ENCODE data around the gene PPP1R13L. TPM values are rescaled to one million over a fixed set of nuclear protein-coding genes. Genes with fewer than 3 reads are reported as not detected.

PPP1R13L gene
- total and polyA plus RNA-seq, 2 donors (not counting 1 experiment from before 2014, with no cell fraction given) = 3.0 to 5.8 TPM

DNA sequence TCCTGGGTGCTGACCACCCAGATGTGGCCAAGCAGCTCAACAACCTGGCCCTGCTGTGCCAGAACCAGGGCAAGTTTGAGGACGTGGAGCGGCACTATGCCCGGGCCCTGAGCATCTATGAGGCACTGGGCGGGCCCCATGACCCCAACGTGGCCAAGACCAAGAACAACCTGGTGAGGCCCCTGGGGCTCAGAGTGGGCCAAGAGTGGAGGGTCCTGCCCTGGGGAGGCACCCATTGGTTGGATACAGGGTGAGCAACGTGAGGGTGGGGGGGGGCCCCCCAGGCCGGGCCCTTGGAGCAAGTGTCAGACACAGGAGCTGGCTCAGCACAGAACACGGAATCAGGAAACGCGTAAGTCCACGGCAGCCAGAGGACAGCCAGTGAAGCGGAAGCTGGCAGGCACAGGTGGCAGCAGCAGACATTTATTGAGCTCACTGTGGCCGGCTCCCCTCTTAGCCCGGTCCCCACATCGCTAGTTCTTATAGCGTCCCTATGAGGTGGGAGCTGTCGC, 55.4 kb downstream of the PPP1R13L start:
- no peaks in the 10 kb centered on the region for H4K20me1 ChIP-seq (ENCODE audit: control insufficient read depth, extremely low read depth, insufficient read depth, low read length)
- no peaks in the 10 kb centered on the region for H3K9me3 ChIP-seq (ENCODE audit: control insufficient read depth, insufficient read depth, low read depth, low read length)
- no peak overlapping the region for H3K4me2 ChIP-seq (ENCODE audit: extremely low read depth, insufficient read depth, low read length)
- no peaks in the 10 kb centered on the region for H3K27me3 ChIP-seq (ENCODE audit: control insufficient read depth, insufficient read depth, low read length)
- no peak overlapping the region for H3K4me3 ChIP-seq (replicated peaks in 1 of 4; ENCODE audit: control extremely low read depth in 1 of 4, insufficient read depth in 1 of 4, low read depth in 3 of 4, low read length in 4 of 4)
- H3K27ac ChIP-seq (ENCODE audit: insufficient read depth, low read length) = no peak overlapping the region
- TF ChIP-seq EZH2 (IDR thresholded peaks at IDR 0.05; ENCODE audit: low read length, missing control alignments) = no peak
- TF ChIP-seq, protein P1, sequence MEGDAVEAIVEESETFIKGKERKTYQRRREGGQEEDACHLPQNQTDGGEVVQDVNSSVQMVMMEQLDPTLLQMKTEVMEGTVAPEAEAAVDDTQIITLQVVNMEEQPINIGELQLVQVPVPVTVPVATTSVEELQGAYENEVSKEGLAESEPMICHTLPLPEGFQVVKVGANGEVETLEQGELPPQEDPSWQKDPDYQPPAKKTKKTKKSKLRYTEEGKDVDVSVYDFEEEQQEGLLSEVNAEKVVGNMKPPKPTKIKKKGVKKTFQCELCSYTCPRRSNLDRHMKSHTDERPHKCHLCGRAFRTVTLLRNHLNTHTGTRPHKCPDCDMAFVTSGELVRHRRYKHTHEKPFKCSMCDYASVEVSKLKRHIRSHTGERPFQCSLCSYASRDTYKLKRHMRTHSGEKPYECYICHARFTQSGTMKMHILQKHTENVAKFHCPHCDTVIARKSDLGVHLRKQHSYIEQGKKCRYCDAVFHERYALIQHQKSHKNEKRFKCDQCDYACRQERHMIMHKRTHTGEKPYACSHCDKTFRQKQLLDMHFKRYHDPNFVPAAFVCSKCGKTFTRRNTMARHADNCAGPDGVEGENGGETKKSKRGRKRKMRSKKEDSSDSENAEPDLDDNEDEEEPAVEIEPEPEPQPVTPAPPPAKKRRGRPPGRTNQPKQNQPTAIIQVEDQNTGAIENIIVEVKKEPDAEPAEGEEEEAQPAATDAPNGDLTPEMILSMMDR (conservative IDR thresholded peaks at IDR 0.05 in 1 of 2, IDR thresholded peaks at IDR 0.05 in 1 of 2; ENCODE audit: low read depth in 1 of 2, low read length in 2 of 2) = no peak
- H3K79me2 ChIP-seq (ENCODE audit: control insufficient read depth, insufficient read depth, low read length) = no peaks in the 10 kb centered on the region
- no peaks in the 10 kb centered on the region for H3K4me1 ChIP-seq (ENCODE audit: control insufficient read depth, extremely low read depth, insufficient read depth, low read length)
- H3K36me3 ChIP-seq (ENCODE audit: control insufficient read depth, insufficient read depth, low read length) = peaks cover 20% of the 10 kb centered on the region
- no peak overlapping the region for H2AFZ ChIP-seq (ENCODE audit: low read length)
- no peak for DNase-seq (ENCODE audit: low read depth in 2 of 2)
- no peak overlapping the region for H3K9ac ChIP-seq (ENCODE audit: insufficient read depth, low read length)

DNA sequence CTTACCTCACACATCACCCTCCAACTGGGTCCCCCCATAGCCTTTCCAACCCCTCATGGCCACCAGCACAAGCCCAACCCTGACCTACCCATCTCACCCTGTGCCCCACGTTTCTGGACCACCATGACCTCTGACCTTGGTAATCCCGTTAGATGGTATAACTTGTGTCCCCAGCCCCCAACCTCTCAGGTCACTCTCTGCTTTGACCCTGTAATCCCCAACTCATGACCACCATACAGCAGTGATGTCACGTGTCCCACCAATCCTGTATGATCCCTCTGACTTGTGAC, 55.8 kb downstream of the PPP1R13L start:
- H3K27me3 ChIP-seq (ENCODE audit: control insufficient read depth, insufficient read depth, low read length) = no peaks in the 10 kb centered on the region
- no peak for TF ChIP-seq EZH2 (IDR thresholded peaks at IDR 0.05; ENCODE audit: low read length, missing control alignments)
- TF ChIP-seq, protein P1 (conservative IDR thresholded peaks at IDR 0.05 in 1 of 2, IDR thresholded peaks at IDR 0.05 in 1 of 2; ENCODE audit: low read depth in 1 of 2, low read length in 2 of 2) = no peak
- no peak overlapping the region for H3K4me3 ChIP-seq (replicated peaks in 1 of 4; ENCODE audit: control extremely low read depth in 1 of 4, insufficient read depth in 1 of 4, low read depth in 3 of 4, low read length in 4 of 4)
- H2AFZ ChIP-seq (ENCODE audit: low read length) = no peak overlapping the region
- H3K27ac ChIP-seq (ENCODE audit: insufficient read depth, low read length) = no peak overlapping the region
- no peak overlapping the region for H3K9ac ChIP-seq (ENCODE audit: insufficient read depth, low read length)
- no peaks in the 10 kb centered on the region for H3K9me3 ChIP-seq (ENCODE audit: control insufficient read depth, insufficient read depth, low read depth, low read length)
- no peak overlapping the region for H3K4me2 ChIP-seq (ENCODE audit: extremely low read depth, insufficient read depth, low read length)
- DNase-seq (ENCODE audit: low read depth in 2 of 2) = no peak
- no peaks in the 10 kb centered on the region for H3K79me2 ChIP-seq (ENCODE audit: control insufficient read depth, insufficient read depth, low read length)
- no peaks in the 10 kb centered on the region for H4K20me1 ChIP-seq (ENCODE audit: control insufficient read depth, extremely low read depth, insufficient read depth, low read length)
- peaks cover 17% of the 10 kb centered on the region for H3K36me3 ChIP-seq (ENCODE audit: control insufficient read depth, insufficient read depth, low read length)
- no peaks in the 10 kb centered on the region for H3K4me1 ChIP-seq (ENCODE audit: control insufficient read depth, extremely low read depth, insufficient read depth, low read length)

DNA sequence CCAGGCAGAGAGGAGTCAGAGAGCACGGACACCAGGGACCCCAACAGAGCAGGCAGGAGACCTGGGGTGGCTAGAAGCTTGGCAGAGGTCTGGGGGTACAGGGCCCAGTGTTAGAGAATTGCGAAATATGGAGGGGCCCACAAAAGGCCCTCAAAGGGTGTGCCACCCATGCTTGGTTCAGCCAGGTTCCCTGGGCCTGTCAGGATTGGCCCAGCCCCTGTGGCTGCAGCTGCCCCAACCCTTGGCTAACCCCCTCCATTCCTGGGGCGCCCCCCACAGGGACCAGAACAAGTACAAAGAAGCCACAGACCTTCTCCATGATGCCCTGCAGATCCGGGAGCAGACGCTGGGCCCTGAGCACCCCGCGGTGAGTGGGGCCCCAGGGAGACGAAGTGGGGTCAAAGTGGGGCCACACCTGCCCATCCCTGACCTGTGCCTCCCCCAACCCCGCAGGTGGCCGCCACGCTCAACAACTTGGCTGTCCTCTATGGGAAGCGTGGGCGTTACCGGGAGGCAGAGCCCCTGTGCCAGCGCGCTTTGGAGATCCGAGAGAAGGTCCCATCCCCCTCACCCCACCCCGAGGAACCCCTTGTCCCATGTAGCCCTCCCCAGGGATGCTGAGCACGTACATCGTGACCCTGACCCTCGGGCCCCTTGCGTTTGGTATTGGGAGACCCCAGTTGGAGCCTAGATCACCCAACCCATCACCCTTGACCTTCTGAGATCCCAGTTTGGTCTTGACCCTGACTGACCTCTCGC, 56.3 kb downstream of the PPP1R13L start:
- H3K9me3 ChIP-seq (ENCODE audit: control insufficient read depth, insufficient read depth, low read depth, low read length) = no peaks in the 10 kb centered on the region
- H3K36me3 ChIP-seq (ENCODE audit: control insufficient read depth, insufficient read depth, low read length) = peaks cover 15% of the 10 kb centered on the region
- H3K27ac ChIP-seq (ENCODE audit: insufficient read depth, low read length) = no peak overlapping the region
- H3K4me3 ChIP-seq (replicated peaks in 1 of 4; ENCODE audit: control extremely low read depth in 1 of 4, insufficient read depth in 1 of 4, low read depth in 3 of 4, low read length in 4 of 4) = no peak overlapping the region
- H2AFZ ChIP-seq (ENCODE audit: low read length) = no peak overlapping the region
- H4K20me1 ChIP-seq (ENCODE audit: control insufficient read depth, extremely low read depth, insufficient read depth, low read length) = no peaks in the 10 kb centered on the region
- no peak for DNase-seq (ENCODE audit: low read depth in 2 of 2)
- H3K9ac ChIP-seq (ENCODE audit: insufficient read depth, low read length) = no peak overlapping the region
- H3K4me2 ChIP-seq (ENCODE audit: extremely low read depth, insufficient read depth, low read length) = no peak overlapping the region
- no peaks in the 10 kb centered on the region for H3K4me1 ChIP-seq (ENCODE audit: control insufficient read depth, extremely low read depth, insufficient read depth, low read length)
- no peaks in the 10 kb centered on the region for H3K27me3 ChIP-seq (ENCODE audit: control insufficient read depth, insufficient read depth, low read length)
- H3K79me2 ChIP-seq (ENCODE audit: control insufficient read depth, insufficient read depth, low read length) = no peaks in the 10 kb centered on the region
- no peak for TF ChIP-seq EZH2 (IDR thresholded peaks at IDR 0.05; ENCODE audit: low read length, missing control alignments)
- TF ChIP-seq, protein P1 (conservative IDR thresholded peaks at IDR 0.05 in 1 of 2, IDR thresholded peaks at IDR 0.05 in 1 of 2; ENCODE audit: low read depth in 1 of 2, low read length in 2 of 2) = no peak
